ENCODE data around the gene FMNL1.
A peak's percentile ranks its signal among the peaks of the same experiment; 100 is the strongest.

Gene FMNL1

DNA sequence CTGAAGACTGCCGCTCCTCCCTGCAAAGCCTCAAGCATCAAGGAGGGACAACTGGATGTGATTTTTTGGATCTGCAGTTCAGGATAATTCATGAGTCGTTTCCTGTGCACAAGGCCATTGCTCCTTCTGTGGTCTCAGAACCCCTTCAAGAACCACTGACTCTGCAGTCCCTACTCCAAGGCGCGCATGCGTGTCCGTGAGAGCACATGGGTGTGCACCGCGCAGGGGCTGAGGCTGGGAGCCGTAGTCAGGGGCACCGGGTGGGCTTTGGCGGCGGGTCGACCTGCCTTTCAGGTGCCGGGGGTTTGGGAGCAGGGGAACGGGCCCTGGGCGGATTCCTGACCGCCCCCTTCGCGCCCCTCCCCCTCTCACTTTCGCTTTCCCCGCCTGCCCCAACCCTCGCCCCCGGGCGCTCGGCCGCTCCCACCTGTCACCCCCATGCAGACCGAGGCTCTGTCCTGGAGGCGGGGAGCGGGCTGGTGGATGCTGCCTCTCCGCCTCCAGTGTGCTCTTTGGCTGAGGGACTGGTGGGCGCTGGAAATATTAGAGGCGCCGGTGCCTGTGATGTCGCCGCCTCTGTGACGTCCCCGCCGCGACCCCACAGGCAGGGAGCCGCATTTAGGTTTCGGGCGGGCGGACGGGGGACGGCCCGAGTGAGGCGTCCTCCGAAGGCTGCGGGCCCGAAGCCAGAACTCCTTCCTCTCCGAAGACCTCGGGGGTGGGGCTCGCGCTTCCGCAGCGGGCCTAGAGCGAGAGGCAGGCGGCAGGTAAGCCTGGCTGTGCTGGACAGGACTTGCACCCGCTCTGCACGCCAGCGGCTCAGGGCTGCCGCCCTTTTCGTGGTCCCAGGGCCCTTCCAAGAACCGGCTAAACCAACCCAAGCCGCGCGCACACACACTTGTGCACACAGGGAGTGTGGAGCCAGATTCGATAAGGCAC, 40.2 kb downstream of the FMNL1 start, which contains the start of gene SPATA32:
Gene SPATA32, minus strand, starts transcription at position 518 of the 939 bp plus-strand sequence. Its CDS starts 78 bp downstream, at position 440.
- DNase-seq, result no peak

DNA sequence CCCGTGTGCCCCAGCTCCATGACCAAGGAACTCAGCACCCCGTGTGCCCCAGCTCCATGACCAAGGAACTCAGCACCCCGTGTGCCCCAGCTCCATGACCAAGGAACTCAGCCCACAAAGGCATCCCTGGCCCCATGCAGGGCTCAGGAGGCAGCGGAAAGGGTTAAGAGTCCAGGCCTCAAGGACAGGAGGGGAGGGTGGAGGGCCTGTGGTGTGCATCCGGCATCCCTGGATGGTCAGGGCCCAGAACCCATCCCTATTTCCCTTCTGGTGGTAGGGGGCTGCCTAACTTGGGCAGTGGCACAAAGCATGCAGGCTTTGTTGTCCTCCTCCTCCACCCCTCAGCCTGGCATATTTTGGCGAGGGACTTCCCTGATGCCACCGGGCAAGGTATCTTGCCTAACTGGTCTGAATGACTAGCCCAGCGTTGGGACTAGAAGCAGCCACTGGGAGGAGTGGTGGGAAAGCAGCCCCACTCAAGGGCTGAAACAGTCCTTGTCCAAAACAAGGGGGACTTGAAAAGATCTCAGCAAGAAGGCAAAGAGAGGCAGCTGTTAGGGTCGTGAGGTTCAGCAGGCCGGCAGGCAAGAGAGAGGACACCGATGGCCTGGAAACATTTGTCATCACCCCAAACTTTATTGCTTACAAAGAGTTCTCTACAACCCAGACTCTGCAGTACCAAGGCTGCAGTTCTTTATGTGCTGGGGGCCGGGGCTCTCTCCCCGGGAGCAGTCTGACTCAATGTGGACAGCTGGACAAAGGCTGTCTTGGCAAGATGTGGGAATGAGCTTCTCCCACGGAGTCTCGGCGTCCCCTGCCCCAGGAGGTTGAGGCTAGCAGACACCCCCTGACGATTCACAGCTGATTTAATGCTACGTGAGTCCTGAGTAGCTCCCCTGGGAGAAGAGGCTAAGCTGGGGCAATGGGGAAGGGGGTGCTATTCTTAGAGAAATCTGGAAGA, 41.1 kb downstream of the FMNL1 start:
- peak; percentile 18 for DNase-seq

DNA sequence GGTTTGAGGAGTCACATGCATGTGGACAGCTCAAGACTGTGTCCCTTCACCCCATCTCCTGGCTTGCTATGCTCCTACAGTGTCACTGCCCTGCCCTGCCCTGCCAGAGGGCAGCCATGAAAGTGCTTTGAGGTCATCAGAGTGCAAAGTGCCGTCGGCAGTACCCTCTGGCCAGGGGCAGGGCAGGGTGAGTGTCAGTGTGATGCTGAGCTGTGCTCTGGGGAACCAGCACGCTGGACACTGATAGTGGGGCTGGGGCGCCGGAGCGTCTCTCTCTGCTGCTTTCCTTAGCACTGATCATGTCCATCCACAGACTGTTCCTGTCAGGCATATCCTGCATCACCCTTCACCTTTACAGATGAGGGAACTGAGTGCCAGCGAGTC, 41.8 kb downstream of the FMNL1 start:
- DNase-seq, result no peak

DNA sequence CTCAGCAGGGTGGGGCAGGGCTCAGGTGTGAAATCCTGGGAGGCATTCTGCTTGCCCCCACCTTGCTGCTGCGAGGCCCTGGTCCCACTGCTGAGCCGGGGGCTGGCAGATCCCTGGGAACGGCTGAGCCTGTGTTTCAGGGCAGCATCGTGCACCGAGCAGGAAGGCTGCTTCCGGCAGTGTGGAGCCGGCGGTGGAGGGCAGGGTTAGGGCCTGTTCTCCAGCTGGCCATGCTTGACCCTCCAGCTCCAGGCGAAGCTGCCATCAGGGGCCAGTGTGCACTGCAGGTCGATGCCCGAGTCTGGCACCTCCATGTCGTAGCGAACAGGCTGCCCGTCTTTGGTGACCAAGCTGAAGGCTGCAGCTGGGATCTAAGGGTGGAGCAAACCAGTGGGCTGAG, 42.7 kb downstream of the FMNL1 start:
- no peak for DNase-seq

DNA sequence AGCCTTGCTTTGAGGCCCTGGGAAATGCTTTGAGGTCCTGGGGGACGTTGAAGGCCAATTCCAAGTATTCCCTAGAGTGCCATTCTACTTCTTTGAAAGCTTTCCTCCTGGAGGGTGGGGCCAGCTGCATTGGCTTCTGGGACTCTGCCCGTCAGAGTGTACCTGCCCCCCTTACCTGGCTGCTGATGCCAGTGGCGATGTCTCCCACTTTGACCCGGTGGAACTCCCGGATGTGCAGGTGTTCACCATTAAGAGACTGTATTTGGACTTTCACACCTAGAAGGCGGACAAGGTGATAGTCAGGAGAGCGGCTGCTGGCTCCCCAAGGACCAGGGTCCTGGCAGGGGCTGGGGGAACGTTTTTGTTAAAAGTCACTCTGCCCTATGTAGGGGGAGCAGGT, 43.3 kb downstream of the FMNL1 start:
- no peak for DNase-seq

DNA sequence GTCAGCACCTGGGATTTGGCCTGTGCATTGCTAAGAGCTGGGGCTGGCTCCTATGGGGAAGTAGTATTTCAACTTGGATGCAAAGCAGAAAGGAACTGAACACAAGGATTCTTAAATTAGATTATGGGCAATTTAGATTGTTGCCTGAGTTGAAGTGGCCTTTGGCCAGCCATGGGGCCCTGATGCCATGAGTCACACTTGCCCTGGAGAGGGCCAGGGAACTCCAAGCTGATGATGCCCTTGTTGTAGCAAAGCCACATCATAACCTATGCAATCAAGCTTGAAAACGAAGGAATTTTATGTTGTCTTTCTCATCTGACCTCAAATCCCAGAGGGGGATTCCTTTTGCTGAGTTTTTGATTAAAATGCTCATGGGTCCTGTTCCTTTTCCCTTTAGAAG, 44.1 kb downstream of the FMNL1 start:
- peak; percentile 72 for DNase-seq

DNA sequence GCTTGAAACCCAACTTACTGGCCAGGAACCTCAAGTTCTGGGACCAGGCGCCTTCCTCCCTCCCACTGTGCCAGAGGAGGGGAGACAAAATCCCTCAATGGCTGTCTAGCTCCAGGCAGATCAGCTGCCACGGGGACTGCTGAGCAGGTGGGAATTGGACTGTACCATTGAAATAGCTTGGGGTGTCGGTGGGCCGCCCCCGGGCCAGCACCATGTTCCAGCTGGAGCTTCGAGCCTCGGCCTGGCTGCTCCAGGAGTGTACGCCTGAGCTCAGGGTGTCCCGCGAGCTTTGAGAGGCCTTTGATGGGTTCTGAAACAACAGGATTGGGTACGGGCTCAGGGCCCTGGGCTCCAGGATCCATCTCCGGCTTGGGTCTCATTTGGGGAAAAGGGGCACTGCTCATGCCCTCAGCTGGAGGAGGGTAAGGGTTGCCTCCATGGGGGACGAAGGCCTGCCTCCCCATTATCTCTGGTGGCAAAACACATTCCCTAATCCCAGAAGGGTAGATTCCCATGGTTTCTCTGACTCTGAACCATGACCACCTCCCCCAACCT, 44.8 kb downstream of the FMNL1 start:
- DNase-seq, result no peak

DNA sequence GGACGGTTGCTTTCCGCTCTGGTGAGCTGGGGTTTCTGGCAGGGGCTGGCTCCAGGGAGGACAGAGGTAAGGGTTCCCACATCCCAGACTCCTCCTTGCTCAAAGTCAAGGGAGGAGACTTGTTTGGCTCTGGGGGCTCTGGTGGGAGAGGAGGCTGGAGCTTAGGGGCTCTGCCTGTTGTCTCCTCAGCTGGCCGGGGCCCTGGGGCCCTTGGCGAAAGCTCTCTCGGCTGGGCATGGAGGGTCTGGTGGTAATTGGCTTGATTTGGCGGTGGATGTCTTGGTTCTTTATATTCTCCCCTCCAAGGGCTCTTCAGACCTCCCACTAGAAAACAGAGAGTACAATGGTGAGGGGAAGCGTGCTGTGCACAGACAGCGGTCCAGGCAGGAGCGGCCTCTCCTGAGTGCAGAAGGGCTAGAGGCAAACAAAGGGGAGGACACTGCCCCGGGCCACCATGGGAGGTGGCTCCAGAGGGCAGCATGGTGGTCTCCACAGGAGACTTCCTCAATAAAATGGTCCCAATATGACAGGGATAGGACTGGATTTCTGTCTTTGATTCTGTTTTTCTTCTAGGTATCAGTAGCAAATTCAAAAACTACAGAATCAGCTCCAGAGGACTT, 45.9 kb downstream of the FMNL1 start:
- DNase-seq, result no peak

DNA sequence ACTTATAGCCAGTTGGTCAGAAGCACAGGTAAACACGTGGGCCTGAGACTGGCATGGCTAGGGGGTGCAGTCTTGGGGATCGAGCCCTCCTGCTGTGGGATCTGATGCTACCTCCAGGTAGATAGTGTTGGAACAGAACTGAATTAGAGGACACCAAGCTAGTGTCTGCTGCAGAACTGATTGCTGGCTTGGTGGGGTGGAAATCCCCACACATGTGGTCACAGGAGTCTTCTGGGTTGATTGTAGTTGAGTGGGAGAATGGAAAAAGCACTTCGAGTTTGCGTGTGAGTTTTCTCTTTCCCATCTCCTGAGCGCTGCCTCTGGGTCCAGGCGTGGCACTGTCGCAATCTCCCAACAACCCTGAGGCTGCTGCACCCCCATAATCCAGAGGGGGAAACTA, 48.2 kb downstream of the FMNL1 start:
- no peak for DNase-seq

DNA sequence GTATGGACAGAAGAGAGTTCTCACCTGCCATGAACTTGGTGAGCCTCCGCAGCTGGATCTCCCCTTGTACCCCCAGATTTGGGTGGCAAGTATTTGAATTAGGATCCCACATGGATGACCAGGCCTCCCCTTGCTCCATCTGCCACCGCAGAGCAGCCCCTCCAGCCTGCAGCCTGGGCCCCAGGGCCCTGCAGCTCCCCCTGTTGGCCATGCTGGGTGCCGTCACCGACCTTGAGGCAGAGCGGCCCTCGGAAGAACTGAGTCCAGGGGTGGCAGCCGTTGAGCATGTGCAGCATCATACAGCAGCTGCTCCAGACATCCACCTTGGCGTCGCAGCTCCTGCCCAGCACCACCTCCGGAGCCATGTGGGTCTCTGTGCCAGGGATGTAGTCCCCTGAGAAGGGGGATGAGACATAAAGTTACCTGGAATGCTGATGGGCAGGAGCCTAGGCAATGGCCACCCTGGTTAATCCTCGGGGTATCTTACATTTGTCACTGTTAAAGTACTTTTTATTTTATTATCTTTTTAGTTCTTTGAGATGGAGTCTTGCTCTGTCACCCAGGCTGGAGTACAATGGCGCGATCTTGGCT, 49.2 kb downstream of the FMNL1 start:
- DNase-seq, result no peak

DNA sequence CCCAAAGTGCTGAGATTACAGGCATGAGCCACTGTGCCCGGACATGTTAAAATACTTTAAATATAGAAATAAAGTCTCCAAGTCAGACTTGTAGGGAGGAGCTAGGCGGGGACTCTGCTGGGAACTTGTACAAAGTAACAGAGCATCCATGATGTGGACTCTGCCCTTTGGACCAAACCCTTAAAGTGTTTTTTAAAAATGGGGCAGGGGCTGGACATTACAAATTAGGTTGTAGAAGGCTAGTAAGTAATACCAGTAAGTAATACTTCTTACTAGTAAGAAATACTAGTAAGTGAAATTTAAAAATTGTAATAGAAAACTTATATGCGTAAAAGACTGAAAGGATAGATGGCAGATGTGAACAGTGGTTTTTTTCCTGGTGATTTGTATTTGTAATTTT, 49.9 kb downstream of the FMNL1 start:
- DNase-seq, result no peak

DNA sequence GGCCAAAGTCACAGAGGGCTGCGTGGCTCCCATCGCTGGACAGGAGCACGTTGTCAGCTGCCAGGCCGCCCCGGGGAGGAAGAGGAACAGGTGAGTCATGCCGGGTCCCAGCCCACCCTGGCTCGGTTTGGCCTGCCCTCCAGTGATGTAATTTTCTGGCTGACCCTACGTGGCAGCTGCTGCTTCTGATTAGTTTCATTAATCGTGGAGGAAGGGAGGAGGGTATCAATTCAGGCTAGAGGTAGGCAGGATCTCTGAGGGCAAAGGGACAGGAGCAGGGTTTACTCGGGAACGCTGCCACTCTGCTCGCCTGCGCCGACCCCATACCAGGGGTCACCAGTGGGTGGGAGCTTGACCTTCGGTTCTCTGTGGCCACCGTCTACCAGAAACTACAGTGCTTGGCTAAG, 51.9 kb downstream of the FMNL1 start:
- DNase-seq, result no peak

DNA sequence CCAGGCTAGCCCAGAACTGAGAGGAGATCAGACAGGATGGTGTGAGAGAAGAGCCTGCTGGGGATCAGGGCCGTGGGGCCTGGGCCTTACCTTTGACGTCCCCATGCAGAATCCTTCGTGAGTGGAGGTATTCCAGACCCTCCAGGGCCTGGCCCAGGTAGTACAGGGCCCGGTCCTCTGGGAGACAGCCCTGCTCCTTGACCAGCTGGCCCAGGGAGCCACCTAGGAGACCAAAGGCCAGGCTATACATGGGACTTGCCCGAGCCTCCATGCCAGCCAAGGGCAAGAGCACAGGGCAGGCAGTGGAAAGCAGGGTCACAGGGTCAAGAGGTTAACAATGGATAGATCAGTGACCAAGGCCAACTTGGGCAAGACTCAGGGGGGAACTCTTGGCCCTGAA, 52.3 kb downstream of the FMNL1 start:
- DNase-seq, result no peak

DNA sequence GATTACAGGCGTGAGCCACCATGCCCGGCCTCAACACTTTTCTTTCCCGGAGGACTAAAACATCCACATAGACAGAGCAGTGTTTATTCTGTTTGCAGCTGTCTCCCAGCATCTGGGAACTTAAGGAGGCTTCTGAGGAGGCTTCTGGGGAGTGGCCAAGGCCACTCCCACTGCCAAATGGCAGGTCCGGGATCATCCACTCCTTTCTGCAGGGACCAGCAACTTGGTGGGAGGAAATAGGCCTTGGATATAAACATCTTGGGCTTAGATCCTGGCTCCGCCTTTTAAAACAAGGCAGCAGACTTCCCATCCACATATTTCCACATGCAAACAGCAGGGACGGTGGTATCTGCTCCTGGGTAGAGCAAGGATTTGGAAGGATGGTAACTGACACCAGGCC, 54.3 kb downstream of the FMNL1 start:
- no peak for DNase-seq

DNA sequence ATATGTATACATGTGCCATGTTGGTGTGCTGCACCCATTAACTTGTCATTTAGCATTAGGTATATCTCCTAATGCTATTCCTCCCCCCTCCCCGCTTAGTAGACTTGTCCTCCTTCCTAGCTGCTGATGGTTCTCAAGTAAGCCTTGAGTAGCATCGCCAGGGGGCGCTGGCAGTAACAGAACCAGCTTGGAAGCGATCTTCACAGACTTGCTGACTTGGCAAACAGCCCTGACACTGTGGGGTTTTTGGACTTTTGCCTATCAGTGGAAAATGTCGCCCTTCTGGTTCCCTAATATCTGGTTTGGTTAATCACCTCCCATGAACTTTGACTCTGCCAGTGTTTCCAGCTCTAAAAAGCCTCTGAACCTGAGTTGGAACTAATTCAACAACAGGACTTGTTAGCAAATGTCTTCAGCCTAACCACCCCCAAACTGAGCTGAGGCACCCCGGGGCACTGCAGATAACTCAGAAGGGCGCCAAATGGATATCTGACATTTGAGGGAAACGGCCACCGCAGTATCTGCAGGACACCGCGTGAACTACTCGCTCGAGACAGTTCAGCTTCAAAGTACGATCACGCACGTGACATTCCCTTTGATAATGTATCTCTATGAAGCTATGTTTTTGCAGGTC, 55.6 kb downstream of the FMNL1 start:
- peak; percentile 76 for DNase-seq

DNA sequence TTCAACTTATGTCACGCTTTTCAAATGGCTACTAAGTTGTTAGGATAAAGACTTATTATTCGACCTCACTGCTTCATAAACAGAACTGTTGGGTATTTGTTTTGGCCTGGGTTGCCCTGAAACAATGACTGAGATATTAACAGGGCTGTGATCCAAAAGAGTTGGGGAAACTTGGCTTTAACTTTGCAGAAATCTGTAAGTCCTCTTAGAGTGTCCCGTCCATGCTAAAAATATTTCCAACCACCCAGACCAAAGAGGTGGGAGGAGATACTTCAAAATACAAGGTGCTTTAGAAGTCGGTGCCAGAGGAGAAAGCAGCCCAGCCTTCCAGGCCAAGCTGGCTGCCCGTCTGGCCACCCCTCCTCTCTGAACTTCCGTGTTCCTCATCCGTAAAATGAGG, 56.3 kb downstream of the FMNL1 start:
- DNase-seq, result no peak

DNA sequence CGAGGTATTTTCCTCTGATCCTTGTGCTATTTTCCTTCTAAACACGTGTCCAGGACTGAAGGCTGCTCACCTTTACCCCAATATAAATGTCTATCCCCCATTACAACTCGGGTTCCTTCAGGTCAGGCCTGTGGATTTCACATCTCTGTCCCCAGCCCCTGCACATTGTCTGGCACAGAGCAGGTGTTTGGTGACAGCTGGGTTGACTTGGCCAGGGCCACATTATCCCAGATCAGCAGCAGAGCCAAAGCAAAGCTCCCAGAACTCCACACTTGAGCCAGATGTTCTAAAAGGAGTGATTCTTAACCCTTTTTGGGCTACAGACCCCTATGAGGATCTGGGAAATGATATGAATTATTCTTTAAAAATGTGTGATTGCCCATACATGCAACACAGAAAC, 58.2 kb downstream of the FMNL1 start:
- DNase-seq, result no peak

DNA sequence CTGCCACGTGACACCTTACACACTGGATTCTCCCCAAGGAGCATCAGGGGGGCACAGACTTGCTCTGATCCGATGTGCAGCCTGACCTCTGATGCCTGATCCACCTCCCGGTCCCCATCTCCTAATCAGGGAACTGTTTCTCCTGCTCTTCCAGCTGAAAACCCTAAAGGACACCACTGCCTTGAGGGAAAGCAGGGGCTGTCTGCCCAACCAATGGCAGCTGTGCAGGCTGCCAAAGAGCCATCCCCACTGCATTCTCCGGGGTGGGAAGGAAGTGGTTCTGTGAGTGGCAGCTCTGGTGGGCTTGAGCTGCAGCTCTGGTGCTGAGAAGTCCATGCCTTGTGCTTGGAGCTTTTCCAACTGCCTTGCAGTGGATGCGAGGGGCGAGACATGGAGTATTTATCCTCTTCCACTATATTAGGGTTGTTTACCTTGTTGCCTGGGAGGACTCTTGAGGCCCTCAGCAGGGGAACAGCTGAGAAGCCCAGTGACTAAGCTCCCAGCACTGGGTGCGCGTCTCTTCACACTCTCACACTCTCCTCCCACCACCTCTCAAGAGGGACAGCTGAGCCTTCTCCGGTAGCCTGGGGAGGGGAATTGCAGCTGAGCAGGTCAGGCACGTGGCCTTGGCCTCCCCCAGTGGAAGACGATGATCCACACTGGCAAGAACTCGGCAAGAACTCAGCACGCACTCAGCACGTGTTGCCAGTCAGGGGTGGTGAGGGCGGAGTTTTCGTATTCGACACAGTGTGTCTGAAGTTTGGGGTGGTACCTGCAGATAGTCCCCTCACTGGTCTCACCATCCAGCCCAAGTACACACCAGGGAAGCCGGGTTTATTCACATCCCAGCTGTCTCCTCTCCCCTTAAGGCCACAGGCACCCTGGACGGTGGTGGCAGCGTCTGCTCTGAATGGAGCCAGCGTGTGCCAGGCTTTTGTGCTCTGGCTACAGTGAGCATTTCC, 61.3 kb downstream of the FMNL1 start:
- peak; percentile 24 for DNase-seq

DNA sequence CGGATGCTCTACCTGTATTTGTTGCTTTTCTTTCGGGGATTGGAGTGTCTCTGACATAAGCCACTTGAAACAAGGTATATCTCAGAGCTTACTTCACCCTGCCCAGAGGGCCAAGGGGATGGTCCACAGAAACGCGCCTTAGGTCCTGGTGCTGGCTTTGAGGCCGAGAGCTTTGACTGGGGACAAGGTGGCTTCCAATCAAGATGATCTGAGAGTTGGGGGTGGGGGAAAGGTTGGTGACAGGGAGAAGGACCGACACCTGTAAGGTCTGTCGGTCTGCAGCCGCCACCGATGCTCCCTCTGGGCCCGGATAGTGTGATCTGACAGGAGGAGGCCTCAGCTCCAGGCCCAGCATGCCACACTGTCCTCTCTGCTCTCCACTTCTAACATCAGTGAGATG, 62.0 kb downstream of the FMNL1 start:
- no peak for DNase-seq

Measured in HCEC 1CT (cell line).